ENCODE data around the gene CRABP2.

CRABP2 gene

DNA sequence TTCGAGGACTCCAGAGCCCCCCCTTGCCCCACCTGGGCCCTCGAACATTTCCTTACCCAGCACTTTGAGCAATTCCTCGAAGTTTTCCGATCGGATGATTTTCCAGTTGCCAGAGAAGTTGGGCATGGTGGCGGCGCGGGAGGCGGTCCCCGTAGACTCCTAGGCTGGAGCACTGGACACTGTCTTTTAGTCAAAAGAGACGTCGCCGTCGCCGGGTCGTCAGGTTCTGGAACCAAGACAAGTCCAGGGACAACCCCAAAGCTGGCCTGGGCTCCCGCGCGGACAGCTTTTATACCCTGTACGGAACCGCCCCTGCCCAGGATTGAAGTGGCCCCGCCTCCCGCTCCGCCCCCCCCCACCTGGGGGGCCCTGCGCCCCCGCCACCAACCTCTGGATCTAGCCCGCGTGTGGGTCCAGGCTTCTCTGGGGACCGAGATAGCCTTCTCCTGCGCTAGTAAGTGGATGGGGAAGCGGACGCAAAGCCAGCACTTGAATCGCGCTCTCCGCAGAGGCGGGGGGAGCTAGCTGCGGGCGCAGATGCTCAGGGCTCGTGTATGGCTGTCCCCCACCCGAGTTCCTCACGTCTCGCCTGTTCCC, at the start of gene CRABP2:
Gene CRABP2, minus strand, starts transcription at position 263 of the 597 bp plus-strand sequence. Its CDS starts 137 bp downstream, at position 126.
- DNase-seq = peak; percentile 81

DNA sequence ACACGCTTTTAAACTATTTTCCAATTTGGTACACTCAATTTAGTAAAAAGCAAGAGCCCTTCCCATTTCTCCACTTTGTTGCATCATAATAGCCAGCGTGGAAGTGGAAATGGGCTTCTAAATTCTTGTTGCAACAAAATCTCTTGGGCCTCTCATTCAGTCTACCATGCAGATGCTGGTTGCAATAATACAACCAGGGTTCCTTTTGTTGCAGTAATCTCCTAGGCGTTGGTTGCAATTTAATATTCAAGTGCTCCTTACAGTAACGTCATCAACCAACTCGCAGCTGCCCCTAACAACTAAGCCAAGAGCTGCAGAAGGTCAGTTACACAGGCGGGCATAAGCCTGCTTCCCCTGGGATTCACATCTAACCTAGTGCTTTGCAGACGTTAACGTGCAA, 48.8 kb upstream of the CRABP2 start:
- peak; percentile 16 for DNase-seq

DNA sequence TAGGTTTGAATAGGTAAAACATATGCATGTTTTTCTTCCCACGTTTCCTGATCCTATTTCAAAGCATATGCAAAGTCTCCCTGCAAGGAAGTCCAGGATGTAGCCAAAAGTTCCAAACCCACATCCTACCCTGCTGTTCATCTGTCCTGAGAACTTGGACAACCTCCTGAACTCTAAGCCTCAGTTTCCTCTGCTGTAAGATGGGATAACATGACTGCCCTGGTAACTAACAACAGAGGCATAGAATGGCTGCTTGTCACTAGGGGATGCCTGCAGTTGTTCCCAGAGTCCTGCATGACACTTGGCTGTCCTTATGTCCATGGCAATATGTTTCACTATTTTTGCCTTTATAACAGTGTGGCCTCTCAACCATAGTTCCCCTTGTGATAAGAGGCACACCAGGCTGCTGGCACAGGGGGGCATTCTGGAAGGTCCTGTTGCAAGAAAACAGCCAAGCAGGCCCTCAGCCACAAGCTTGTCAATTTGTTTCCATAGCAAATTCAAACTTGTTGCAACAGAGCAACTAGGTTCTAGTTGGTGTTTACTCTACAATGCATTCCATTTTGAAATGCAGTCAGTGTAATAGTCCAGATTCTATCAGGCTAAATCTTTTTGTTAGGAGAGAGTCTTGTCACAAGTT, 47.6 kb upstream of the CRABP2 start:
- no peak for DNase-seq

DNA sequence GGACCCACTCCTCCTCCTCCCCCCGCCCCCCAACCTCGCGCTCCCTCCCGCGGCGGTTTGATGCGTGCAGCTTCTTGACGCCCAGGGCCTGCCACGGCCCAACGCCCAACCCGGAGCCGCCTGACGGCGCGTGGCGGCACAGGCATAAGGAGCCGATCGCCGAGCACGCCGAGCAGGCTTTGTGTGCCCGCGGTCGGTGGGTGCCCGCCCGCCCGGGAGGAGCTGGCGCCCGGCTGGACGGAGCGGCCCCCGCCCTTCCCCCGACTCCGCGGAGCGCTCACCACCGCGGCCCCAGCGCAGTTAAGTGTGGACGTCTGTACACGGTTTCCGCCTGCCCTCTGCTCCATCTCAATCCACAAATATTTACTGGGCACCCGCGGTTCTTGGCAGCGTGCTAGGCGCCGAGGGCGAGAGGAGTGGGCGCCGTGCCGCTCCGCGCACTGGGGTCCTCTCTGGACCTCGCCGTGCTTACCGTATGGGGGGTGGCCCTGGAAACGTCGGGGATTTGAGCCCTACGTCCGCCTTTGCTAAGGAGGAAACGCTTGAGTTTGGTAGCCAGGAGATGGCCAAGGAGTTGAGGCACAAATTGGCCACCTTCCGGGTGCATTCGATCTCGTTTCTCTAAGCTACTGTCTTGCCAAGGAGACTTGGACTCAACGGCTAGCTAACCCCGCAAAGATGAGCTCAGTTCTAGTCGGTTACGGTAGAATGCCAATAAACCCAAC, 46.5 kb upstream of the CRABP2 start:
- DNase-seq = peak; percentile 75

DNA sequence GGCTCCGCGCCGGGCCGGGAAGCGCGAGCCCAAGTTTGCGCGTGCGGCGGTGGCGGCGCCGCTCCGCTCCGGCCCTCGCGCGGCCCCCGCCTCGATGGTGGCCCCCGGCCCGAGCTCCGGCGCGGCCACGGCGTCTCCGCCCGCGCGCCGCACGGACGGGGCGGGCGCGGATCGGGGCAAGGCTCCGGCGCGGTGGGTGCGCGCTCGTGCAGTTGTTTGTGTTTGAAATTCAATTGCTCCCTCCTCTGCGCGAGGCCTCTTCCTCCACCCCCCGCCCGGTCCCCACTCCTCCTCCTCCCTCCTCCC, 46.0 kb upstream of the CRABP2 start, which contains the start of gene HDGF:
Gene HDGF, minus strand, starts transcription at position 225 of the 306 bp plus-strand sequence. CDS start 246 bp downstream, outside the sequence.
- no peak for DNase-seq

DNA sequence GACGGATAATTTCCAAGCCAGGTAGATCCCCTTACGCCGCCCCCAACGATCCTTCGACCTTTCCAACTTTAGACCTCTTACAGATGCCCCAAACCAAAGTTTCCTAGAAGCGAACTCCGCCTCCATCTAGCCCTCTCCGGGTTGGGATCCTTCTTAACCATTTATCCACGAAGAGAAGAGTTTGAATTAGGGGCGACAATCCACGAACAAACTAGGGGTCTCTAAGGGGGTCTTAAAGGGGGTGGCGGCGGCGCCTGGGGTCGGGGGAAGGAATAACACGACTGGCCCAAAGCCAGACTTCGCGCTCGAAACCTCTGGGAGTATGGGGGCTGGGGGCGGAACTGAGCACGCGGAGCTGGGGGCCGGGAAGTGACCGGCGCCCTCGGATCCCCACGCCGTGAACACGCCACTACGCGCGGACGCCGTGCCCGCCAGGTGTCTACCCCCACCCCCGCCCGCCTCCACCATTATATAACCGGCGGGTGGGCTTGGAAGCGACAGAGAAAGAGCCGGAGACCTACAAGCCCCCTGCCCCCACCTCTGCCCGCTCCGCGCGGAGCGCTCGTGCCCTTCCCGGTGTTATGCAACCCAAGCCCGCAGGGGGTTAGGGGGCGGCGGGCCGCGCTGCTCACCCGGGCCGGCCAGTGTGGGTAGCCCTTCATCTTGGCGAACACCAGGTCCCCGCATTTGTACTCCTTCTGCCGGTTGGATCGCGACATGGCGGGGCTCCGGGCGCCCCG, 45.5 kb upstream of the CRABP2 start:
- peak; percentile 31 for DNase-seq

DNA sequence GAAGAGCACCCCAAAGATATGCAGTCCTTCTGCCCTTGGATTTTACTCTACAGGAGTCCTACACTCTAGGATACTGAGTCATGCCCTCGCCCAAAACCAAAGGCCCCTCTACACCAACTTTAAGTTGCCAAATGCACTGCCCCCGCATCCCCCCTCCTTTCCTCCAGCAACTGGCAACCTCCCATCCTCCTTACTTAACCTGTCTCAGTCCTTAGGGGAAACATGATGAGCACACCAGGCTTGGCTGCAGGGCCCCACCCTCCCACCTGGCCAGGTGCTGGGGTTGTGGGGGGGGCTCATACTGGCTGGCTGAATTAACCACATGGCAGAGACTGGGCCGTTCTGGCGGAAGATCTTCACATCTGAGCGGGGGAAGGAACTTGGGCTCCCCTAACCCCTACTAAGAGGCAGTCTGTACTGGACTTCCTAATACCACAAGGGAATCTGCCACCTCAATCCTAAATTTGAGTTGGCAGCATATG, 44.8 kb upstream of the CRABP2 start:
- DNase-seq = peak; percentile 47

DNA sequence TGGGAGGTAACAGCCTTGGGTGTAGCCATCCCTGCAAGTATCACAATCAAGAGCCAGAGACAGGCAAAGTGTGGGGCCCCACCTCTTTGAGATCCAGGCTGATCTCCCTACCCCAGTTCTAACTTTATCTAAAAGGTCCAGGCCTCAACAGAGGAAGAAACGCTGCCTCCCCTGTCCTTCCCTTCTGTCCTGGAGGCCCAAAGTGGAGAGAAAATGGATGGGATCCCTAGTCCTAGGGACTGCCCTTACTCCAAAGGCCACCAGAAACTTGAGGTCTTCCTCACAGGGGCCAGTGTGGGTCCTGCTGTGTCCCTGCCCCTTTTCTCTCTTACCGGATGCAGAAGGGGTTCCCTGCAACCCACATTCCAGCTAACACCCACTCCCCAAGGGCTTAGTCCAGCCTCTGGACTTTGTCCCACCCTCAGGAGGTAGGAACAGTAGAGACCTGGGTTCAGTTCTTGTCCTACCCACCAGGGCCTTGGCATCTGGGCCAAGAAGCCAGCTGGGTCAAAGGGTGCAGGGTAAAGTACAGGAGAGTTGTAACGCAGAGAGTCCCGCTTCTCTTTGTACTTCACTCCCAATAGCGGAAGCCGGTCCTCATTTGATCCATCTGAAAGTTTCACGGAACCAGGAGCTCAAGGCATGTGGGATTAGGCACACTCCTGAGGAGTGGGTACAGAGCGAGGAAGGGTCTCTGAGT, 44.2 kb upstream of the CRABP2 start:
- no peak for DNase-seq

DNA sequence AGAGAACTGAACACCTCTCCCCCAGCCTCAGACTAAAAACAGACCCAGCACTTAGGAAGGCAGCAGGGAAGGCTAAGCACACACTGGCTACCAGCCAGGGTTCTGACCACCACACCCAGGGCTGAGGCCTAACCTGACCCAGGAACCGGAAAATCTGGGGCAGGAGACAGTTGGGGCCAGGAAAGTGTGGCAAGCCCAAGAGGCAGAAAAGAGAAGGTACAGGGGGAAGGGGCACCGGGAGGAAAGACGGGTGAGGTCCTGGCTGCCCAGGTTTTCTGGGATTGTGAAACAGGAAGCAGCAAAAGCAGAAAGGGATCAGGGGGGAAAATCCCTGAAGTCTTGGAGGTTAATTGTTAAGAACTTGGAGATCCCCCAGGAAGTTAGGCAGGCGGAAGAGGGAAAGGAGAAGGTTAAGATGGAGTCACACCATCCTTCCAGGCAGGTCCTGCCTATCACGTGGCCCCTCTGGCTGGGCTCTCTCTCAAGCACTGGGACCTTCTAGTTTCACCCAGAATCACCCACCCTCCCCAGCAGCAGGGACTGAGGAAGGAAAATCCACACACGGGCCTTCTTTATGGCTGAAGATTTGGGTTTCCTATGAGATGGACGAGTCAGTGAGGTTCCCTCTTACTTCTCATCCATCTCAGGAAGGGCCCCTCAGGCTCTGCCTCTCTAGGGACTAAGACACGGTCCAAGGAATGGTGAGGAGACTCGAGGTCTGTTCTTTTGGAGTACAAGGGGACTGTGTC, 43.5 kb upstream of the CRABP2 start:
- no peak for DNase-seq

DNA sequence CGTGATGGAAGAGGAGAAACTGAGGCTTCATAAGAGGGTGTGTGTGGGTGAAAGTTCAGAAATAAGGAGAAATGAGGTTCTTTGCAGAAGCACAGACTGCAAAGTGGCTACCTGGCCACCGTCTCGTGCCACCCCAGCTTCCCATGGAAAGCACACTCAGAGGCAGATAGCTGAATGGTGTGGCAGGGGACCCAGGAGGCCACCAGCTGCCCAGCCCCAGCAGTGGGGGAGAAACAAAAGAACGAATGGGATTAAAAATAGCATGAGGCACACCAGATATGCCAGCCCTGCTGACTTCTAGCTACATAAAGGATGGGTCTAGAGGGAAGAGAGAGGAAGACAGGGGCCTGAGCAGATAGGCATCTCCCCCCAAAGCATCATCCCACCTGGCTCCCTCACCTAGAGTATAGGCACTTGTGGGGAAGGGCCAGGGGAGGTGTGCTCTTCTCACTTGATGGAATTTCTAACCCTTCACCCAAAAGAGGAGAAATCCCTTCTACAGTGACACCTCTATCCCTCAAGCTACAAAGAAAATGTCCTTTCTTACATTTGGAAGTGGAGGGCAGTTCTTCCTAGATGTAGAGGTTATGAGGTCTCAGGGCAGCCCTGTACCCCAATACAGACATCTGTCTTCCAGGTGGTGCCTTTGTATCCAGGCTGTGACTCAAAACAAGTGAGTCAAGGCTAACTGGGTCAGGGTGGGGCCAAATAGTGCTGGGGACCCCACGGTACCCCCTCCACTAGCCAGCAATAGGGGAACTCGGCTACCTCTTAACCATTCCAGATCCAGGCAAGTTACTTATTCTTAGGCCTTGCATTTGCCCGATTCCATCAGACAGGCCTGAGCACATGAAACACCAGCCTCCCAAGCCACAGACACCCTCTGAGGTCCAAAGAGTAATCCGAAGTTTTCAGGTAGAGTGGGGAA, 42.6 kb upstream of the CRABP2 start:
- DNase-seq = no peak

DNA sequence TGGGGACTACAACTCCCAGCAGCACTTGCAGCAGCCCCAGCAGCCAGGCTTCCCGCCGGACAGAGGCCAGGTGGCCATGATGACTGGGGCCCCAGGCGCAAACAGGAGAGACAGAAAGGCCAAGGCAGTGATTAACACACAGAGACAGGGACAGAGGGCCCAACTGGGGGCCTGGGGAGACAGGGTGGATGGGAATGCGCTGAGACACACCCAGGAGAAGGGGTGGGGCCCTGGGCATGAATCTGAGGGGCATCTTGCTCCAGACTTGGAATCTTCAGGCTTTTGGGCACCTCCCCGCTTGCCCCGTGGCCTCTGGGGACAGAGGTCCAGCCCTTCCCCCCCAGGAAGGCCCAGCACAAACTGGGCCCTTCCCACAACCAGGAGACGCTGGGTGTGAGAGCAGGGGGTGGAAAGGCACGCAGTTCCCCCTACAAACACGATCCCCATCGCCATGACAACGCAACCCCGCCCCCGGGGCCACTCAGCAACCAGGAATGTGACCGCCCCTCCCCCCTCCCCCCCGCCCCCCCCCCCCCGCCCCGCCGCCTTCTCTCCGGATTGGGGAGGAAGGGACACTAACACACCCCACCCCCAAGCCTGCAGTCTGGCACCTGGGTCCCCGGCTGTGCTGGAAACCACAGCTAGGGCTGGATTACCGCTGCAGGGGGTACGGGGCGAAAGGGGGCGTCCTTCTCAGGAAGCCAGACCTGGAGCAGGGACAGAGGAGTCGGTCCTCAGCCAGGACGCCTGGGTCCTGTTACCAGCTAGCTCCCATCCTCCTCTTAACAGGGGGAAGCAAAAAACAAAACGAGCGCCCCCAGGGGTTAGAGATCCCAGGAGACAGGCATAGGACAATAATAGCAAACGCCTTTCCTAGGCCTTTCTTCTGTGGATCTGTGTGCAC, 41.6 kb upstream of the CRABP2 start:
- DNase-seq = peak; percentile 53

DNA sequence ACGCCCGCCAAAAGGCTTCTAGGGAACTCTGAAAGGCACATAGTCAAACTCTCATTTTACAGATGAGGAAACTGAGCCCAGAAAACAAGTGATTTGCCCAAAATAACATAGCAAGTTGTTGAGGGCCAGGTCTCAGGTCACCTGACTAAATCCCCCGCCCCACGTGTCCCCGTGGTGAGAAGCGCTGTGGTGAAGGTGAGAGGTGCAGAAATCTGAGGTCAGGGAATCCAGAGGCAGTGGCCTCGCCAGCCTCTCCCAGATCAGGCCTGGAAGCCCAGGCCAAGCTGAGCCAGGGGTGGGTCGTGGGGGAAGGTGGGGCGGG, 41.0 kb upstream of the CRABP2 start:
- DNase-seq = no peak

DNA sequence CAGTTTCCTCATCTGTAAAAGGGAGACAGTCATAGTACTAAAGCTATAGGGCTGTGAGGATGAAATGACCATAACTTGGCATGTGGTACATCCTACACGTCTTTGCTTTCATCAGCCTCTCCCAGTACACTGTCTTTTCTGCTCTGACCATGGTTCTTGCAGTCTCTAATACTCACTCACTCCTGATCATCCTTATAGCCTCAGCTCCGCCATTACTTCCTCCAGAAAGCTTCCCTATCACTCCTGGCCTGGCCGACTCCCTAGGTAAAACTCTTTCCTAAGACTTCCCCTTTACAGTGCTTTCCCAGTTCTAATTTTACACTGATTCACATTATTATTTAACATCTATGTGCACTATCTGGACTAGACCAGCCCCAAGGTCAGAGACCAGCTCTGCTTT, 40.5 kb upstream of the CRABP2 start:
- DNase-seq = no peak

DNA sequence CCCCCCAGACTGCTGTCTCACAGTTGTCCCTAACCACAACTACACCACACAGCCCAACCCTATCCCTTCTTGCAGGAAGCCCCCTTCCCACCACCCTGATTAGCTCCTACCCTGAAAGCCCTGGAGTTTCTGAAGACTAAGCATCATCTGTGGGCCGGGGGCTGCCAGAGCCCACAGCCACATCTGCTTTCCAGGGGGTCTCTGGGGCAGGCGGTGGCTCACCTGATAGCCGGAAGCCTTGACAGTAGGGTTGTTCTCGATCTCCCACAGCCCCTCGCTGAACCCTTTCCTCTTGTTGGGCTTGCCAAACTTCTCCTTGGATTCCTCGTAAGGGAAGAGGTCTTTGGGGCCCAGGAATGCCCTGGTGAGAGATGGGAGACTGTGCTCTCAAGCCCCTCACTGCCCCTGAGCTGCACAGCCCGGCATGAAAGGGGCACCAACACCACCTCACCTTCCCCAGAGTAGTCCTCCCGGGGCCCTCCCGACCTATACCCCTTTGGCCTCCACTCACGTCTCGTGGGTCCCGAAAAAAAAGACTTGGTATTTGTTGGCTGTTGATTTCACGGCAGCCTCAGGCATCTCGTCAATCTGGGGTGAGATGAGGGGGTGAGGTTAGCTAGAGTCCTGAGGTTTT, 39.5 kb upstream of the CRABP2 start:
- no peak for DNase-seq

DNA sequence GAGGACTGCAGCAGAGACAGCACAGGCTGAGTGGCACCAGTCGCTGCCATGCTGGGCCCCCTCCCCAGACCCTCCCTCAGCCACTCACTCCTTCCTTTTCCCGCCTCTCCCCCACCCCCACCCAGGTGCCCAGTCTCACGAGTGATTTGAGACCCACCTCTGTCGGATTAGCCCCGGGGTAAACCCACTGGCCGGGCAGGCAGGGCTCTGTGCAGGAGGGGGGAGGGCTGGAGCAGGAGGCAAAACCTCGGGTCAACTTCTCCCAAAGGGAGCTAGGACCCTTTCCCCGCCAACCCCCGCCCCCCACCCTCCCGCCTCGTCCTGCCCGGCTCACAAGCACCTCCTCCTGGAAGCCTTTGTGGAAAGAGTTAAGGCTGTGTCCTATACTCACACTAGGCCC, 39.0 kb upstream of the CRABP2 start:
- DNase-seq = no peak

DNA sequence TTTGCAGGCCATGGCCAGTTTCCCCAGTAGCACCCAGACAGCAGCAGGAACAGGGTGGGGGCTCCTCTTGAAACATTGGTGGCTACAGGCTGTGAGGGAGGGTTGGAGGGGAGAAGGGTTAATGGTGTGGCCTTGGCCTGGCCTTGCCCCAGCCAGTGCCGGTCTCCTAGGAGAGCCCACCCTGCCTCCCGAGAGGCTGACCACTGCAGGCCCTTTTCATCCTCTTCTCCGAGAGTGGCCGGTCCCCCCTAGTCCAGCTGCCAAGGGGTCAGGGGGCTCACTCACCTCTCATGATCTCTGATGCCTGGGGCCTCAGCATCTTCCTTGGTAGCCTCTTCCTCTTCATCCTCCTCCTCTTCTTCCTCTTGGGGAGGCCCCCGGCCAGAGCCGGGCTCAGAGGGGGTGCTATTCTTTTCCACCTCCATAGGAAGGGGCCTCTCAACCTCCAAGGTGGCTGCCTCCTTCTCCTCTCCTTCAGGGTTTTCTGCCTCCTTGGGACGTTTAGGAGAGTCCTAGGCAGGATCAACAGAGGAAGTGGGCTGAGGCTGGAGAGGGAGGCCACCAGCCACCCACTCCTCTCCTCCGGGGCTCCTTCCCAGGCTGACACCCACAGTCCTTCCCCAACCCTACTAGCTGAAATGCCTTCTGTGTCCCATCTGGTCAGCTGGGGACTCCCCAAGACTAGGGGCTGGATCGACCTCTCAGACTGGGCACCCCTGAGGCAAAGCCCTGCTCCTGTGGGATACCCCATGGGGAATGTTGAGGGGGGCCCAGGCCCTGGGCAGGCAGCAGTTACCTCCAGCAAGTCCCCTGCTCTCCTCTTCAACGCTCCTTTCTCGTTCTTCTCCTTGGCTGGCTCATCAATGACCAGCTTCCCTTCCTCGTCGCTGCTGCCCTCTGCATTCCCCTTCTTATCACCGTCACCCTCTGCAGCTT, 38.3 kb upstream of the CRABP2 start:
- DNase-seq = no peak

DNA sequence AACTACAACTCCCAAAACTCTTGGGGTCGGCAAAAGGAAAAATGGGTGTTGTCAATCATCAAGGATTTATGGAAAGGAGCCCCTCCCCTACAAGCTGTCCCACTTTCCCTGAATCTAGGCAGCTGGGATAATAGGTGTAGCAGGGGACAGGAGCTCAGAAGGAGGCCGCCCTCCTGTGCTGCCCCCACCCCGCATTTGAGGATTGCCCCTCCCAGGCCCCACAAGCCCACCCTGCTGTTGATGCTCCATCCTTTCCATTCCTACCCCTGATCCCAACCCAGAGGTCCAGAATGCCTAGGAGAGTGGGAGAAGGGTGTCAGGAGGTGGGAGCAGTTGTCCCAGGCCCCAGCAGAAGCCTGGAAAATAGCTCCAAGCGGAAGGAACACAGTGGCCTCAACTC, 37.4 kb upstream of the CRABP2 start:
- DNase-seq = no peak

DNA sequence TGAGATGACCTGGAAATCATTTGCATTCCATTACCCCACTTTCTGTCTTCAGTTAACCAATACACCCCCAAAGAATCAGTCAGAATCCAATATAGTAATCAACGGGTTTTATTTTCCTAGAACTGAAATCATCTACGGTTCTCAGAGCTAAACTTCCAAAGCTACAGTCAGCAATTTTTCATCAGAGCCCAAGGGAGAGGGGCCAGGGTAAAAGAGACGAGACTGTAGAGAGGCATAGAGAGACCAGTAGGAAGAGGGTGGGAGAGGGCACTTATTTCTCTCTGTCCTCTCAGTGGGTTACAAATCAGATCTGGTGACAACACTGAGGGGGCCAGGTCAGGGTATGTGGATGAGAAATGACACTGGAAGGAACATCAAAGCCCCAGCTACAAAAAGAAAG, 36.6 kb upstream of the CRABP2 start:
- no peak for DNase-seq

Data from NCI-H510A treated with DMSO at 0.1 percent for 48 hours (cell line).